SK-N-MC (cell line): ENCODE data around the gene TRMT10B.

Source experiments
- DNase-seq: peaks from one replicate; pipeline ENCODE4 v3.0.0-alpha.2; 2011; ENCODE audit warnings: low read depth, low spot score
- H3K27ac ChIP-seq: fragments of 200-600 bp; sonication (generic); 2 replicates; pipeline ENCODE4 v1.5.1; 2016; ENCODE audit warnings: mixed run types
- H3K36me3 ChIP-seq: fragments of 200-600 bp; sonication (generic); 2 replicates; pipeline ENCODE4 v1.6.1; 2017; ENCODE audit warnings: antibody characterized with exemption, low read length, mixed read lengths; ENCODE audit not compliant: insufficient read depth
- H3K4me3 ChIP-seq: fragments of 200-600 bp; sonication (generic); 2 replicates; pipeline ENCODE4 v1.5.1; 2016
- H3K9ac ChIP-seq: fragments of 200-600 bp; sonication (generic); 2 replicates; pipeline ENCODE4 v1.8.0; 2017; ENCODE audit warnings: mixed run types, mixed read lengths; ENCODE audit not compliant: insufficient read length
- H3K9me3 ChIP-seq: fragments of 200-600 bp; sonication (generic); 2 replicates; pipeline ENCODE4 v1.6.1; 2017; ENCODE audit warnings: low read depth, mild to moderate bottlenecking, antibody characterized with exemption, low read length, moderate library complexity, mixed read lengths
- EZH2 ChIP-seq: fragments of 200-600 bp; sonication (generic); IDR thresholded peaks from one replicate; pipeline ENCODE4 v1.6.1; 2017; ENCODE audit warnings: antibody characterized with exemption
- FOXP2 ChIP-seq: optimal IDR thresholded peaks from 2 replicates; pipeline ENCODE3; 2011; ENCODE audit warnings: mild to moderate bottlenecking, moderate library complexity; ENCODE audit not compliant: insufficient read depth; ENCODE audit errors: extremely low read length, control extremely low read depth
- POLR2AphosphoS5 ChIP-seq: IDR thresholded peaks from 2 replicates; pipeline ENCODE4 v1.6.1; 2012; ENCODE audit warnings: mild to moderate bottlenecking, low read depth, low read length, borderline replicate concordance

TRMT10B gene

GRCh38 chr9:37729499-37729898 is 24.1 kb upstream of the TRMT10B start:
- Histone ChIP-seq H3K27ac (no peak overlapping the region), H3K9me3 (no peaks in the 10 kb centered on the region), H3K4me3 (no peak overlapping the region), H3K36me3 (no peaks in the 10 kb centered on the region), H3K9ac (no peak overlapping the region)
- no peak for TF ChIP-seq EZH2
- TF ChIP-seq POLR2AphosphoS5, result no peak
- TF ChIP-seq FOXP2, result no peak
- DNase-seq, result no peak

- TF ChIP-seq FOXP2, result no peak
- TF ChIP-seq EZH2, result no peak
- Histone ChIP-seq H3K36me3 (no peaks in the 10 kb centered on the region), H3K9ac (no peak overlapping the region), H3K4me3 (no peak overlapping the region), H3K9me3 (no peaks in the 10 kb centered on the region), H3K27ac (no peak overlapping the region)
- no peak for DNase-seq
These were observed 23.3 kb upstream of the TRMT10B start for GRCh38 chr9:37730256-37730655.

GRCh38 chr9:37730839-37731238 is 22.8 kb upstream of the TRMT10B start:
- no peak overlapping the region for H3K4me3 ChIP-seq
- H3K9ac ChIP-seq, result no peak overlapping the region
- H3K9me3 ChIP-seq, result no peaks in the 10 kb centered on the region
- no peak overlapping the region for H3K27ac ChIP-seq
- no peaks in the 10 kb centered on the region for H3K36me3 ChIP-seq
- TF ChIP-seq EZH2 (no peak), POLR2AphosphoS5 (no peak), FOXP2 (no peak)
- no peak for DNase-seq

GRCh38 chr9:37732086-37732741 is 21.4 kb upstream of the TRMT10B start:
- Histone ChIP-seq H3K36me3 (no peaks in the 10 kb centered on the region), H3K4me3 (no peak overlapping the region), H3K9ac (no peak overlapping the region), H3K9me3 (no peaks in the 10 kb centered on the region), H3K27ac (no peak overlapping the region)
- DNase-seq, result no peak
- TF ChIP-seq EZH2 (no peak), POLR2AphosphoS5 (no peak), FOXP2 (no peak)

GRCh38 chr9:37732952-37733351 is 20.7 kb upstream of the TRMT10B start:
- TF ChIP-seq FOXP2 (no peak), EZH2 (no peak), POLR2AphosphoS5 (no peak)
- no peaks in the 10 kb centered on the region for H3K9me3 ChIP-seq
- DNase-seq, result no peak

GRCh38 chr9:37739222-37739621 is 14.4 kb upstream of the TRMT10B start:
- no peak for DNase-seq
- H3K36me3 ChIP-seq, result no peaks in the 10 kb centered on the region
- H3K27ac ChIP-seq, result no peak overlapping the region
- H3K4me3 ChIP-seq, result no peak overlapping the region
- TF ChIP-seq EZH2, result no peak
- TF ChIP-seq FOXP2, result no peak
- no peak for TF ChIP-seq POLR2AphosphoS5
- H3K9ac ChIP-seq, result no peak overlapping the region
- H3K9me3 ChIP-seq, result no peaks in the 10 kb centered on the region

More at GRCh38 chr9:37732952-37733351, 20.7 kb upstream of the TRMT10B start:
- Histone ChIP-seq H3K4me3 (no peak overlapping the region), H3K9ac (no peak overlapping the region), H3K27ac (no peak overlapping the region), H3K36me3 (no peaks in the 10 kb centered on the region)

GRCh38 chr9:37740128-37740527 is 13.5 kb upstream of the TRMT10B start:
- no peaks in the 10 kb centered on the region for H3K36me3 ChIP-seq
- TF ChIP-seq FOXP2 (no peak), POLR2AphosphoS5 (no peak), EZH2 (no peak)
- H3K9ac ChIP-seq, result no peak overlapping the region
- no peak overlapping the region for H3K4me3 ChIP-seq
- H3K27ac ChIP-seq, result no peak overlapping the region
- H3K9me3 ChIP-seq, result no peaks in the 10 kb centered on the region
- no peak for DNase-seq

GRCh38 chr9:37740631-37741328 is 12.8 kb upstream of the TRMT10B start:
- DNase-seq, result no peak
- TF ChIP-seq FOXP2 (no peak), EZH2 (no peak), POLR2AphosphoS5 (no peak)
- Histone ChIP-seq H3K27ac (no peak overlapping the region), H3K9me3 (no peaks in the 10 kb centered on the region), H3K36me3 (no peaks in the 10 kb centered on the region), H3K9ac (no peak overlapping the region), H3K4me3 (no peak overlapping the region)
